Activated T-helper 1 cell treated with Interleukin-2 at 50 U/mL for 16 hours (primary cell): ENCODE results near the gene GOLM1.
"Not testable (repeated sequence)": the region's sequence is repeated elsewhere in the genome, so short reads cannot be mapped to it uniquely, and the experiment has no call there.

ENCODE experiments used
- DNase-seq: peaks from one replicate; pipeline ENCODE4 v3.0.0-alpha.2; 2020; ENCODE audit warnings: low read depth

The GOLM1 gene

DNA sequence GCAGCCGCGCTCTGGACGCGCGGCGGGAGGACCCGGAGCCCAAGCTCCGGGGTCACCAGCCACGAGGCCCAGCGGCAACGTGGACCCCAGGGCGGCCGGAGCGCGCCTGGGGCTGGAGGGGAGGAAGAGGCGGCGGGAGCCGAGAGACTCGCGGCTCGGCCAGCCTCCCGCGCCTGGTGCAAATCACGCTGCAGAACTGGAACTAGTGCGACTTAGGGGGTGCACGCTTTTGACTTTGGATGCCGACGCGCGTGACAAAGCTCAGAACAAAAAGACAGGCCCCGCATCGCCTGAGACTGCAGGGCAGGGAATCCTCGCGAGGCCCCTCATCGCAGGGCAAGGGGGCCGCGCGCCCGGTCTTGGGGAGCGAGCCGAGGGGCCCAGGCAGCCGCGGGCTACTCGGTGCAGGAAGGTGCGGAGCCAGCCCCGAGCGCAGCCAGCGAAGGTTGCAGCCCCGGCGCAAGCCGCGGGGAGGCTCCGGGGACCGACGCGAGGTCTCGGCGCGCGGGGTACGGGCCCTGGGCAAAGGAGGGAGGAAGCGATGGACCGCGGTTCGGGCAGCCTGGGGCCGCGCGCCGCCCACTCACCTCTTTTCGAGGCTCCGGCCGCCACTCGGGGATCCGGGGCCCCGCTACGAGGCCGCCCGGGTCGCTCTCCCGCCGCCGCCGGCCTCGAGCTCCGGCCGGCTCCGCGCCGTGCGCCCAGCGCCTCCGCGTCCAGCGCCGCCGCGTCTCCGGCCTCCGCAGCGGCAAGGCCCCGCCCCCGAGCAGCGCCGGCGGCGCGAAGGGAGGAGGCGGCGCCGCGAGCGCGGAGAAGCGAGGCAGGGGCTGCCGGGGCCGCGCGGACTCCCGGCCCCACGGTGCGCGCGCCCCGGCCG lies at the start of gene GOLM1:
TSS of gene GOLM1 (minus strand) at position 735 of the 877 bp plus-strand sequence. CDS start 20,238 bp downstream, outside the sequence.
- DNase-seq = no peak

GRCh38 chr9:86146671-86147070 lies 47.3 kb upstream of the GOLM1 start:
- DNase-seq = not testable (repeated sequence)

GRCh38 chr9:86145960-86146359 lies 46.6 kb upstream of the GOLM1 start:
- not testable (repeated sequence) for DNase-seq

DNA sequence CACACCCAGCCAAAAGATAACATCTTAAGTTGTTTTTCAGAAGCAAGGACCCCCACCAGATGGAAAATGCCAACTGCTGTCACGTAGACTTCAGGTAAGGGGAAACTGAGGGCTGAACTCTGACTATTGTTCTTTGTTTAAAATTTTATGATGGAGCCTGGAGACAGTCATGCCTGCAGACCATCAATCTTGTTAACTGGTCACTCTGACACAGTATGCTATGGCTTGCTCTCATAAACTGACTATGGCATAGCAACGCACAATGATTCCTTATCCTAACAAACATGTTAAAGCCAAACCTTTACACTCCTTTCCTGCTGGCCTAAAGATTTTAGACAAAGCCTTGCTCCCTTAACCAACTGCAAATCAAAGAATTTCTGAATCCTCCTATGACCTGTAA lies 43.6 kb upstream of the GOLM1 start:
- no peak for DNase-seq

GRCh38 chr9:86141843-86142242 lies 42.5 kb upstream of the GOLM1 start:
- DNase-seq = no peak

DNA sequence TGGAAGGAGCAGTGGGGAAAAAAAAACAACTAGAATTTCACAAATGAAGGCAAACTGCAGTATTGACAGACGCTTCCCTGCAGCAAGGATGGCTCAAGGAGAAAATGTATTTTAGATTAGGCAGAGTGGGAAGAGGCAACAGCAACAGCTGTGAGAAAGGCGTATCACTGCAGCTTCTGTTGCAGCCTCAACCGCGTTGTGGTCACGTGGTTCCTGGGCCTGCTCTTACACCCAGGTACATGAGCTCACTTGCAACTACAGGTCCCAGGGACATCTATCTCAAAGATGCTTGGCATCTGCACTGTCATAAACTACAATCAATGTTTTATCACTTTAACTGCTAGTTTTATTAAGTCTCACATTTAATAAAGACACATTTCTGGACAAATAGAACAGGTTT lies 36.0 kb upstream of the GOLM1 start:
- DNase-seq = no peak

DNA sequence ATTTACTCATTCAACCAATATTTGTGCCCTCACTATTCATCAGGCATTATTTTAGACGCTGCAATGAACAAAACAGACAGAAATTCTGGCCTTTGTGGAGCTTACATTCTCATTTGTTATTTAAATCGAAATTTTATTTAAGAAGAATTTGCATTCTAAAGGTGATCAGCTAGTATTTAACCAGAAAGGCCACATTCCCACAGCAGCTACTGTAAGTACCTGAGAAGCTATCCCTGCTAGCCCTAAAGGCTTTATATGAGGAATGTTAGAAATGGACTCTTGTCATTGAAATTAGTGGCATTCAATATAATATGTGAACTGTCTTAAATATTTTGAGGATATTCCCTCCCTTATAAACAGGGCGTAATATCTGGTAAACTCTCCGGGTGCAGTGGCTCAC lies 35.0 kb upstream of the GOLM1 start:
- no peak for DNase-seq

GRCh38 chr9:86128235-86128822 lies 29.0 kb upstream of the GOLM1 start:
- DNase-seq = no peak

DNA sequence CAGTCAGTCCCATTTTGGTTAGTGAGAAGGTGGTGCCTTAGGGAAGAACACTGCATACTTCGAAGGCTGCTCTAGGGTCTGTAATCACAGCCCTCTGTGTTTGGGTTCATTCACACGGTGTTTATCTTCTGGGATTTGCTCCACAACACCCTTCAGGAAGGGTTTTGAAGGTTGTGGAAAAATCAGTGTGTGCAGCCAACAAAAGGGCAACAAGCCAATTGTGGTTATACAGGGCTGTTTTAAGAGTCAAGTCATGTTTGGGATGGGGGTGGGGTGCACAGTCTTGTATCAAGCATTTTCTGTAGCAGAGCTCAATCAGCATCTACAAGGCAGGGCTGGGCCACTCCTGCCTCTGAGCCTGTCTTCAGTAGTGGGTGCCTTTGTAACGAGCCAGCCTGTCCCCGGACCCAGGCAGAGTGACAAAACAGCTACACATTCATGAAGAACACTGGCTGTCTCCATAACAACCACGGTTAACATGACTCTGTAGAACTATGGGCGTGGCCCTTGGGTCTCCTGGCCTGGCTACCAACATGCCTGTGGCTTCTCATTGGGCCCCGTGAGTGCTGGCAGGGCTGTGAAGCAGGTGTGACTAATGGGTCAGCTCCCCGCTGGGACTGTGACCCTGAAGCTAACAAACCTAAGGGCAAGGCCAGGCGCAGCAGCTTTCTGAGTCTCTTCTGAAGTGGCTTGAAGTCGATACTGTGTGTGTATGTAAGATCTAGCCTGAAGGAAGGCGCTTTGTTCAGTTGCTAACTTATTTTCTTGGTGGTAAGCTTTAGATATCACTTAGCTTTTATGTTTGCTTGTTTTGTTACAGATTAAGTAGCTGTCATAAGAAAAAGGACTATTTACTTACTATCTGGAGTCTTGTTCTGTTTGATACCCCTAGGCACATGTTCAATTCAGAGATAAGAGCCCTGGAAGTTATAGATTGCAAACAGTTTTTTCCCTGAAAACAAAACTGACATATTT lies 27.9 kb upstream of the GOLM1 start:
- no peak for DNase-seq

- DNase-seq = no peak
Measured at GRCh38 chr9:86122311-86122710, 23.0 kb upstream of the GOLM1 start.

DNA sequence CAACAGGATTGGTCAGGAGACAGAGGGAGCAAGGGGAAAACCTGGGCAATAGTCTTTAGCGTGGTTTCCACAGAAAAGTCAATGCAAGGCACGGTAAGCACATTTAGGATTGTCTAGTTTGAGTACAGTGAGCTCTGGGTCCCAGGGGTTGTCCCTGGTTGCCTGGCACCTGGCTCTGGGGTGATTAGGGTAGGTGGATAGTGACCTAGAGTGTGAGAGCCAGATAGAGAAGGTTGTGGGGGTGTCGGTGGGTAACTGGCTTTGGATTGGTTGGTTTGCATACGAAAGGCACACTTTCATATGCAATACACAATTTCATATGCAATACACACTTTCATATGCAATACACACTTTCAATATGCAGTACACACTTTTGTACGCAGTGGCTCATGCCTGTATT lies 20.1 kb upstream of the GOLM1 start:
- DNase-seq = no peak

DNA sequence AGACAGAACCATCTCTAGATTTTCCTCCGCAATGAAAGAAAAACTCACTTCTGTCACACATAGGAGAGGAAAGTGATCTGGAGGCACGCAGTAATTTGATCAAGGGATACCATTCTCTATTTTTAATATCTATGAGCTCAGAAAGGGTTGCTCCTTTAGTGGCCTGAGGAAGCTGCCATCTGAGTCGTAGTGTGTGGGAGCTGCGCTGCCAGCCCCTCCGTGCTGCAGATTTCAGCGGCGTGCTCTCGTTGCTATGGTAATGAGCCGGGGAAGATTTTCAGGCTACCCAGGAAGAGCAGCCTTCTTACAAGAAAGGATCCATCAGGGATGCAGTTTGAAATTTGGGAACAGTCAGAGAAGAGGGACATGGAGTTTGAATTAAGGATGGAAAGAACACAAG lies 17.1 kb upstream of the GOLM1 start:
- no peak for DNase-seq

DNA sequence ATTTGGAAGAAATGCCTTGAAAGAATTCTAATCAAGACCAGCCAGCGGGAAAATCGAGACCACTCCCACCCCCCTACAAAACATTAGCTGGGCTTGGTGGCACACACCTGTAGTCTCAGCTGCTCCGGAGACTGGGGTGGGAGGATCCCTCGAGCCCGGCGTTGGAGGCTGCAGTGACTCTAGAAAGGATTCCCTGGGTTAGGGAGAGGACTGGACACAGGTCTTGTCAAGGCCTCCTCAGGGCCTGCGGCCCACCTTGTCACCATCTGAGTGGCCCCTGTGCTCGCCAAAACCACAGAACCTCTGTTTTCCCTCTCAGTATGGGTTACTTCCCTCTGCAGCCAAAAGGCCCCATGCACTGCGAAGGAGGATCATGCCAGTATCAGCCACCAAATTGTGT lies 16.5 kb upstream of the GOLM1 start:
- DNase-seq = no peak

GRCh38 chr9:86112057-86112456 lies 12.7 kb upstream of the GOLM1 start:
- DNase-seq = no peak

DNA sequence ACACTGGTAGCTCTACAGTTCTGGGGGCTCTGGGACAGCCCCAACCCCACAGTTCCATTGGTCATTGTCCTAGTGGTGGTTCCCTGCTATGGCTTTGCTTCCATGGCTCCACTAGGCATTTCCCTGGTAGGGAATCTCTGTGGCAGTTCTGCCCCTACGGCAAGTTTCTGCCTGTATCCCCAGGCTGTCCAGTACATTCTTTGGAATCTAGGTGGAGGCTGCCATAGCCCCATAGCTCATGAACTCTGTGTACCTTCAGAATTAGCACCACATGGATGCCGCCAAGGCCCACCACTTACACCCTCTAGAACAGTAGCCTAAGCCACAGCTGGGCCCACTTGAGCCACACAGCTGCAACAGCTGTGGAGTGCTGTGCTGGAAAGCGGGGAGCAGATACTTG lies 3.3 kb upstream of the GOLM1 start:
- no peak for DNase-seq

- no peak for DNase-seq
Measured at GRCh38 chr9:86099701-86100364, 475 bp upstream of the GOLM1 start.

DNA sequence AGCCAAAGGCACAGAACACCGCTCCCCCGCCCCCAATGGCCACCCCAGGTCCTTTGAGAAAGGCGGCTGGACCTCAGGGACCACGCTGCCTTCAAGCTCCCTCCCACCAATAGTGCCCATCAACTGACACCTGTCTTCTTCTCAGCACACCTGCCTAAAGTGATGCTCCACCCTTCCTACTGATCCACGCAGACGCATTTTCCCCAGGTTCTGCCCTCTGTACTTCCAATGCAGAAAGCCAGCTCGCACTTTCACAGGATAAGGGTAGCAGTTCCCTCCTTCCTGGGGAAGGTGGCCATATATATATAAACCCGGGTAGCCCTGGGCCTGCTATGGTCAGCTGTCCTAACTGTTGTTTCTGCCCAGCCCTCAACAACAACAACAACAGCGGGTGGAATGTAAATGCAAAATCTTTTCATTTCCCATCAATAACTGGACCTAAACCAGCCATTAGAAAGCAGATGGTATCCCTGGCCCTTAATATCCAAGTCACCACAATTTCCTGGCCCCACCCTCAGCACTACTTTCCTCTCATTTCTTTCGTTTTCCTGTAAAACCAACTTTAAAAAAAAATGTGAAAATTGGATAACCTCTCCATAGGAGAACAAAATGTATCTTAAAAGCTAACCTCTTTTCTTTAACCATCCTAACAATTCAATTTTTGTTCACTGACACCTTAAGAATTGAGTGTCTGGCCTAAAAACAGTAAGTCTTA lies 1.7 kb downstream of the GOLM1 start:
- DNase-seq = no peak

DNA sequence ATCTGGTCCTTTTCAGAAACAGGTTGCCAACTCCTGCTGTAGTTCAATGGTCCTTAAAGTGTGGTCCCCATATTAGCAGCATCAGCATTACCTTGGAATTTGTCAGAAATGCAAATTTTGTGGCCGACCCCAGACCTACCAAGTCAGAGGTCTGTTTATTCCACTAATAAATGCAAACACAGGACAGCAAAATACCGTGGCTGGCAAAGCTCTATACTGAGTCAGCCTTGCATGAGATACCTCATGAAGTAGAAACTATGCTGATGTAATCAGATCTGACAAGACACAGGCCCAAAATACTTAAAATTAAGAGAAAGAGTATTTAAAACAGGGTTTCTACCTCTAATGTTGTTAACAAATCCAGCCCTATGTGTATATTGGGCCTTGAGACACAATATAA lies 3.0 kb downstream of the GOLM1 start:
- DNase-seq = no peak

DNA sequence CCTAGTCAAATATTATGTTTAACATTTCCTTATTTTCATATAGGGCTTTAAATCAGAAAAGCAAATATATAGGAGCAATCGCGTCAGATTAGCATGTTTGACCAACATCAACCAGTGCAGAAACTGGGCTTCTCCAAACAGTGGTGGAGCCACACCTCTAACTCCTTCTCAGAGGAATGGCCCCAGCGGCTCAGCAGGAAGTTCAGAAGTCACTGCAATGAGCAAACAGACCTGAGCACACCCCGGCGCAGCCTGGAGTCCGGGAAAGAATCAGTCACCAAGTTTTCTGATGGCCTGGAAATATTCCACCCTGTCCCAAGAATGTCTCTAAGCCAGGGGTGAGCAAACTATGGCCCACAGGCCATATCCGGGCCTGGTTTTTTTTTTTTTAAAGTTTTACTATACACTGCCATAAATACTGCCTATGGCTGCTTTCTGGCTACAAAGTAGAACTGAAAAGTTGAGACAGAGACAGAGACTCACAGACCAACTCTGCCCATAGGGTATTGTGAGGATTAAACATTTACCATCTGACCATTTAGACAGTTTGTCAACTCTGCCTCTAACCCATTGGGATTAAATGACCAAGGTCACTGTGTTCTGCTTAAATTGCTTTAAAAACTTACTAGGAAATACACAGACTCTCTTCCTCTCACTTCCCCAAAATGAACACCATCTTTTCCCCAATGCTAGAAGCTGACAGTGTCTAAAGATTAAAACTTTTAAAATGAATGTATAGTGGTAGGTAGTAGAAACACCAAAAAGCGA lies 5.4 kb downstream of the GOLM1 start:
- no peak for DNase-seq

GRCh38 chr9:86091477-86091876 lies 7.9 kb downstream of the GOLM1 start:
- no peak for DNase-seq

GRCh38 chr9:86082870-86083269 lies 16.5 kb downstream of the GOLM1 start:
- DNase-seq = no peak
